Measurements from ENCODE around the gene ESR1.

The ESR1 gene

GRCh38 chr6:152049502-152049901 is 242.0 kb downstream of the ESR1 start:
- TF ChIP-seq CTCF (conservative IDR thresholded peaks at IDR 0.05), result no peak
- no peak overlapping the region for H3K27ac ChIP-seq

- H3K27ac ChIP-seq, result no peak overlapping the region
- TF ChIP-seq CTCF (conservative IDR thresholded peaks at IDR 0.05), result no peak
Measured at GRCh38 chr6:152050451-152051195, 243.1 kb downstream of the ESR1 start.

GRCh38 chr6:152052061-152052460 is 244.6 kb downstream of the ESR1 start:
- no peak for TF ChIP-seq CTCF (conservative IDR thresholded peaks at IDR 0.05)
- H3K27ac ChIP-seq, result no peak overlapping the region

- TF ChIP-seq CTCF (conservative IDR thresholded peaks at IDR 0.05), result no peak
- H3K27ac ChIP-seq, result no peak overlapping the region
Measured at GRCh38 chr6:152053332-152053731, 245.8 kb downstream of the ESR1 start.

GRCh38 chr6:152054441-152054840 is 247.0 kb downstream of the ESR1 start:
- no peak for TF ChIP-seq CTCF (conservative IDR thresholded peaks at IDR 0.05)
- H3K27ac ChIP-seq, result no peak overlapping the region

GRCh38 chr6:152055517-152055916 is 248.0 kb downstream of the ESR1 start:
- H3K27ac ChIP-seq, result no peak overlapping the region
- no peak for TF ChIP-seq CTCF (conservative IDR thresholded peaks at IDR 0.05)

GRCh38 chr6:152057832-152058498 is 250.5 kb downstream of the ESR1 start:
- H3K27ac ChIP-seq, result no peak overlapping the region
- no peak for TF ChIP-seq CTCF (conservative IDR thresholded peaks at IDR 0.05)

Measured in VCaP (cell line).